ENCODE data around the gene ENOX1.

The ENOX1 gene

GRCh38 chr13:43737392-43737923 is 49.3 kb downstream of the ENOX1 start:
- TF ChIP-seq, protein P1, sequence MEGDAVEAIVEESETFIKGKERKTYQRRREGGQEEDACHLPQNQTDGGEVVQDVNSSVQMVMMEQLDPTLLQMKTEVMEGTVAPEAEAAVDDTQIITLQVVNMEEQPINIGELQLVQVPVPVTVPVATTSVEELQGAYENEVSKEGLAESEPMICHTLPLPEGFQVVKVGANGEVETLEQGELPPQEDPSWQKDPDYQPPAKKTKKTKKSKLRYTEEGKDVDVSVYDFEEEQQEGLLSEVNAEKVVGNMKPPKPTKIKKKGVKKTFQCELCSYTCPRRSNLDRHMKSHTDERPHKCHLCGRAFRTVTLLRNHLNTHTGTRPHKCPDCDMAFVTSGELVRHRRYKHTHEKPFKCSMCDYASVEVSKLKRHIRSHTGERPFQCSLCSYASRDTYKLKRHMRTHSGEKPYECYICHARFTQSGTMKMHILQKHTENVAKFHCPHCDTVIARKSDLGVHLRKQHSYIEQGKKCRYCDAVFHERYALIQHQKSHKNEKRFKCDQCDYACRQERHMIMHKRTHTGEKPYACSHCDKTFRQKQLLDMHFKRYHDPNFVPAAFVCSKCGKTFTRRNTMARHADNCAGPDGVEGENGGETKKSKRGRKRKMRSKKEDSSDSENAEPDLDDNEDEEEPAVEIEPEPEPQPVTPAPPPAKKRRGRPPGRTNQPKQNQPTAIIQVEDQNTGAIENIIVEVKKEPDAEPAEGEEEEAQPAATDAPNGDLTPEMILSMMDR (IDR thresholded peaks at IDR 0.05): no peak

- TF ChIP-seq, protein P1 (IDR thresholded peaks at IDR 0.05): no peak
Measured at GRCh38 chr13:43732726-43733125, 54.0 kb downstream of the ENOX1 start.

DNA sequence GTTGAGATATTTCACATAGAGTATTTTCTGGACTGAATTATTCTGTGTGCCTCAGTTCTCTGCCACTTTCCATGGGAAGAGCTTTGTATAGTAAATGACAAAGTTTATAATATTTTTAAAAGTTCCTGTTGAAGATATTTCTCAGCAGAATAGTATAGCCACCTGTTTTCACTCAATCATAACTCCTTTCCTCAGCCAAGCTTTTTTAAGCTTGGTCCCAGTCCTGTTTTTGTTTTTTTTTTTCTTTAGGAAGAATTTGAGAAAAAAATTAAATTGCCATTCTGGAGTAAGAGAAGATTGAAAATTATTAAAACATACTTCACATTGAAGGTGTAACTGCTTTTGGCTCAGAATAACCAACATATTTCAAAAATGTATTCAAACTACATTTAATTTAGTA is 55.5 kb downstream of the ENOX1 start:
- TF ChIP-seq, protein P1 (IDR thresholded peaks at IDR 0.05): no peak

DNA sequence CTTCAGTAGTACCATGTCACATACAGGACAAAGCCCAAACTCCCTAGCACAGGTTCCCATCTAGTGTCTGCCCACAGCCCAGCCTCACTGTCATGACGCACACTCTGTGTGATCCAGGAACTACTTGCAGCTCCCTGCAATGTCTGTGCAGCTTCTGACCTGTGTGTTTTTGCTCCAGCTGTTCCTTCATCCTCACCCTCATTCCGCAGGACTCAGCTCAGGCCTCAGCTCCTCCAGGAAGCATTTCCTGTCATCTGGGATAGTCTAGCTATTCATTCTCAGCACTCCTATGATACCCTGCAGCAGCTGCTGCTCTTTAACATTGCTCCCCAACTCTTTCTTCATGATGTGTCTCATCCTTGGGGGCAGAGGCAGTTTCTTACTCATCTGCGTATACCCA is 56.1 kb downstream of the ENOX1 start:
- TF ChIP-seq, protein P1 (IDR thresholded peaks at IDR 0.05): no peak

- TF ChIP-seq, protein P1 (IDR thresholded peaks at IDR 0.05): no peak
Measured at GRCh38 chr13:43728421-43728820, 58.4 kb downstream of the ENOX1 start.

DNA sequence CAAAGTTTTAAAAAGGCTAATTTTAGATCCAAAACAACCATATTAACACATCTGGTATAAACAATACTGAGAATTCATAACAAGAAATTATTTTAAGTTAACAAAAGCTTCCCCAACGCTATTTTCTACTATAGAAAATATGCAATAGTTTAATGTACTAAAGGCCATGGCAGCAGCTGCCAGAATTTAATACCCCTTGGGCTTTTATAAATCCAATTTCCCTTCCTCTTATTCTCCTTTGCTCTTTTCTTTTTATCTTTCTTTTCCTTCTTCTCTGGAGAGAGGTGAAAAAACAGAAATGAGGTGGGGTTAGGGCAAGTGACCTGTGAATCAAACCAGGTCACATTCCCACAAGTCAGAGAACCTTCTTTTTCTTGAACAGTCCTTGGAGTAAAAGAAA is 58.9 kb downstream of the ENOX1 start:
- TF ChIP-seq, protein P1 (IDR thresholded peaks at IDR 0.05): no peak

DNA sequence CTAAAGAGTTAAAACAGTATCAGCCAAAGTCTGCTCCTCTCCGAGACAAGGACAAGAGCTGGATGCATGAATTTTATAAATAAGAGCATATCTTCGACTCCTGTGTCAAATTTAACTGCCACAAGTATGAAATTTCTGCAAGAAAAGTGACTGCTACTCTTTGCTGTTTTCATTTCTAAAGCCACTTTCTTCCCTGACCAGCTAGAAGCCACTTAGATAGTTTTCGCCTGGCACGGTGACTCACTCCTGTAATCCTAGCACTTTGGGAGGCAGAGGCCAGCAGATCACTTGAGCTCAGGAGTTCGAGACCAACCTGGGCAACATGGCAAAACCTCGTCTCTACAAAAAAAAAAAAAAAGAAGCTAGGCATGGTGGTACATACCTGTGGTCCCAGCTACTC is 61.3 kb downstream of the ENOX1 start:
- TF ChIP-seq, protein P1 (IDR thresholded peaks at IDR 0.05): no peak

DNA sequence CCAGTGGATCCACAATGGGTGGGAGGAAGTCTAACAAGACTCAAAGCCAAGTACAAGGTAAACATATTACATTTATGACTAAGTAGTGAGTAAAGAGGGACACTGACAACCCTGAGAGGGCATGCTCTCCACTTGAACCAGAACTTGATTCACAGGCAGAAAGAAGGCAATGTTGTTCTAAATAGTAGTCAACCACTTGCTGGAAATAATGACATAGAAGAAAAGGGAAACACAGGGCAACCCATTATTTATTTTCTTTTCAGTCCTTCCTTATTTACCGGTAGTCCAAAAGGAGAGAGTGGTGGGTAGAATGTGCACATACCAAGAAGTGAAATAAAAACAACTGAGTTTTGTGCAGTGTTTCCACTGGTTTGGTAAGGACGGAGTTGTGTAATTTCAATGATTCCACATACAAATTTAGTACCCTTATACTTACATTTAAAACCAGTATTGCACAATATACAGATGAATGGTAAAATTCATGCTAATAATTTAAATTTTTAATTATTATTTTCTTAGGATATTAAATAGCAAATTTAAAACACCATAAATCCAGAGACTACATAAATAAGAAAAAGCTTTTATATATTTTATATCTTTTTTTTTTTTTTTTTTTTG is 65.9 kb downstream of the ENOX1 start:
- TF ChIP-seq, protein P1 (IDR thresholded peaks at IDR 0.05): no peak

All from LNCAP (cell line).